IMR-90 (cell line): Measurements from ENCODE around the gene DYNLT2. TPM values are rescaled to one million over a fixed set of nuclear protein-coding genes. Genes with fewer than 3 reads are reported as not detected.
A peak's percentile ranks its signal among the peaks of the same experiment; 100 is the strongest.

ENCODE experiments used
- ATAC-seq: fragments of 200-7000 bp; cut with Tn5 transposase; 2 replicates; pipeline ENCODE4 v1.9.1; 2020; ENCODE audit warnings: low read depth, mild to moderate bottlenecking, moderate library complexity
- BruUV-seq: library from RNA; stranded (reverse); fragments of 400-500 nt; replicated peaks from 2 replicates; lab custom pipeline; 2021; lab: Mats Ljungman, UMichigan
- CTCF ChIA-PET: fragments of 300-600 bp; formaldehyde crosslinking; extraction: SDS; loops from one replicate; lab custom pipeline; 2021; ENCODE audit warnings: antibody characterized with exemption; lab: Yijun Ruan, JAX
- POLR2A ChIA-PET: fragments of 300-600 bp; sonication (Branson Sonifier 250); formaldehyde crosslinking; loops from one replicate; lab custom pipeline; 2022; ENCODE audit warnings: antibody characterized with exemption; ENCODE audit not compliant: unreplicated experiment; lab: Charles Lee
- DNase-seq: peaks from one replicate; pipeline ENCODE4 v3.0.0; 2013
- H2AFZ ChIP-seq: replicated peaks from 2 replicates; pipeline ENCODE3; 2013; ENCODE audit warnings: low read length, mild to moderate bottlenecking; ENCODE audit not compliant: poor library complexity
- H2AK5ac ChIP-seq: 2 replicates; pipeline ENCODE4 v1.6.1; 2013; ENCODE audit warnings: low read depth, low read length, inconsistent platforms
- H2AK9ac ChIP-seq: replicated peaks from 2 replicates; pipeline ENCODE3; 2013; ENCODE audit warnings: mild to moderate bottlenecking, low read depth, low read length, moderate library complexity; ENCODE audit not compliant: poor library complexity
- H2BK120ac ChIP-seq: 2 replicates; pipeline ENCODE4 v1.6.1; 2013; ENCODE audit warnings: low read depth, low read length, inconsistent platforms
- H2BK15ac ChIP-seq: 3 replicates; pipeline ENCODE4 v1.6.1; 2013; ENCODE audit warnings: low read depth, low read length, inconsistent platforms
- H2BK20ac ChIP-seq: 2 replicates; pipeline ENCODE4 v1.6.1; 2013; ENCODE audit warnings: low read depth, mild to moderate bottlenecking, inconsistent platforms, low read length, moderate library complexity
- H2BK5ac ChIP-seq: 2 replicates; pipeline ENCODE4 v1.6.1; 2013; ENCODE audit warnings: mild to moderate bottlenecking, low read depth, low read length, inconsistent platforms; ENCODE audit not compliant: poor library complexity, severe bottlenecking
- H3K14ac ChIP-seq: replicated peaks from 2 replicates; pipeline ENCODE4 v1.6.1; 2013; ENCODE audit warnings: low read depth, low read length, inconsistent platforms
- H3K18ac ChIP-seq: 2 replicates; pipeline ENCODE4 v1.6.1; 2013; ENCODE audit warnings: low read depth, low read length, control low read depth
- H3K23ac ChIP-seq: 2 replicates; pipeline ENCODE4 v1.6.1; 2013; ENCODE audit warnings: low read depth, low read length, inconsistent platforms
- H3K27ac ChIP-seq: 2 replicates; pipeline ENCODE4 v1.5.1; 2013; ENCODE audit warnings: mild to moderate bottlenecking, control low read depth, low read length; ENCODE audit not compliant: insufficient read depth
- H3K27me3 ChIP-seq: 2 replicates; pipeline ENCODE4 v1.6.1; 2013; ENCODE audit warnings: low read length; ENCODE audit not compliant: control insufficient read depth, insufficient read depth
- H3K36me3 ChIP-seq: 2 replicates; pipeline ENCODE4 v1.6.1; 2013; ENCODE audit warnings: low read length, mixed read lengths; ENCODE audit not compliant: control insufficient read depth, insufficient read depth
- H3K4ac ChIP-seq: 2 replicates; pipeline ENCODE4 v1.6.1; 2013; ENCODE audit warnings: low read depth, low read length, inconsistent platforms
- H3K4me1 ChIP-seq: 2 replicates; pipeline ENCODE4 v1.6.1; 2013; ENCODE audit warnings: low read length, mixed read lengths; ENCODE audit not compliant: control insufficient read depth, insufficient read depth
- H3K4me2 ChIP-seq: 2 replicates; pipeline ENCODE4 v1.6.1; 2013; ENCODE audit warnings: low read depth, mild to moderate bottlenecking, control low read depth, low read length, moderate library complexity
- H3K4me3 ChIP-seq: 2 replicates; pipeline ENCODE4 v1.5.1; 2013; ENCODE audit warnings: low read depth, mild to moderate bottlenecking, control low read depth, low read length, moderate library complexity; ENCODE audit not compliant: insufficient read depth
- H3K56ac ChIP-seq: 2 replicates; pipeline ENCODE4 v1.6.1; 2013; ENCODE audit warnings: low read length, inconsistent platforms; ENCODE audit not compliant: insufficient read depth; ENCODE audit errors: extremely low read depth
- H3K79me1 ChIP-seq, 2 experiments: 2 replicates each; pipeline ENCODE4 v1.6.1; 2013; ENCODE audit warnings: low read length in 2 of 2, inconsistent platforms in 1 of 2, low read depth in 1 of 2
- H3K9ac ChIP-seq: 2 replicates; pipeline ENCODE4 v1.6.1; 2013; ENCODE audit warnings: low read depth, low read length, control low read depth
- H3K9me1 ChIP-seq: 2 replicates; pipeline ENCODE4 v1.6.1; 2013; ENCODE audit warnings: low read length, inconsistent platforms; ENCODE audit not compliant: insufficient read depth
- H3K9me3 ChIP-seq: 2 replicates; pipeline ENCODE4 v1.6.1; 2013; ENCODE audit warnings: low read length; ENCODE audit not compliant: control insufficient read depth, insufficient read depth
- H4K20me1 ChIP-seq: 2 replicates; pipeline ENCODE4 v1.6.1; 2013; ENCODE audit warnings: low read length, inconsistent platforms; ENCODE audit not compliant: insufficient read depth
- H4K5ac ChIP-seq: 2 replicates; pipeline ENCODE4 v1.6.1; 2013; ENCODE audit warnings: mild to moderate bottlenecking, low read depth, low read length, control low read depth
- H4K8ac ChIP-seq, 2 experiments: 2 replicates each; pipeline ENCODE4 v1.6.1; 2013; ENCODE audit warnings: low read depth in 2 of 2, low read length in 2 of 2, control low read depth in 1 of 2, inconsistent platforms in 1 of 2
- H4K91ac ChIP-seq: 2 replicates; pipeline ENCODE4 v1.6.1; 2013; ENCODE audit warnings: low read depth, low read length, inconsistent platforms; ENCODE audit not compliant: insufficient read depth
- MAFK ChIP-seq: IDR thresholded peaks from 2 replicates; pipeline ENCODE4 v1.6.1; 2012; ENCODE audit warnings: low read depth, low read length, improper control_type of control experiment
- MAZ ChIP-seq: IDR thresholded peaks from 2 replicates; pipeline ENCODE4 v1.6.1; 2012; ENCODE audit warnings: low read depth, mild to moderate bottlenecking, low read length, improper control_type of control experiment, moderate library complexity, borderline replicate concordance
- WGBS, 2 experiments: methylation state at CpG; one replicate each; pipeline versions ENCODE4 v1.1.5 to v1.1.7; 2013; ENCODE audit warnings: missing lambda C conversion rate in 2 of 2; ENCODE audit not compliant: insufficient read length in 1 of 2; ENCODE audit errors: extremely low coverage in 2 of 2; 5-methylcytosine and 5-hydroxymethylcytosine counted together
- dilution Hi-C: fragments of 300-500 bp; cut with HindIII; formaldehyde crosslinking; loops from one replicate; pipeline ENCODE4 v1.14.3; 2018; ENCODE audit warnings: low sequenced_read_pairs; ENCODE audit not compliant: unreplicated experiment
- in situ Hi-C: fragments of 300-500 bp; cut with MboI; formaldehyde crosslinking; loops from 3 replicates; pipeline ENCODE4 v1.14.3; 2019; ENCODE audit warnings: low sequenced_read_pairs, inconsistent platforms, mixed read lengths
- intact Hi-C: fragments of 100-400 bp; cut with micrococcal nuclease; formaldehyde crosslinking; loops from 2 replicates; pipeline ENCODE4 v1.10.0; 2022
- polyA plus RNA-seq, 3 experiments: library from polyadenylated mRNA; depleted of rRNA; stranded (reverse); fragments of >200 nt; gene quantifications; 2 replicates each; pipeline ENCODE4 v1.2.3, GENCODE V29; 2012; ENCODE audit warnings: low replicate concordance in 1 of 3
- total RNA-seq: library from RNA; depleted of rRNA; stranded (reverse); fragments of >200 nt; gene quantifications from 2 replicates; pipeline ENCODE4 v1.2.3, GENCODE V29; 2012

The DYNLT2 gene
- total and polyA plus RNA-seq, 2 of the 4 experiments (the other 2 are of a cell fraction) = 0.36 to 0.44 TPM

GRCh38 chr6:169710009-169710408 lies 41.4 kb downstream of the DYNLT2 start:
- Histone ChIP-seq H4K91ac (no peak overlapping the region), H2BK5ac (no peak overlapping the region), H3K9me3 (no peaks in the 10 kb centered on the region), H3K9ac (no peak overlapping the region), H3K79me1 (peaks cover 8 to 10% of the 10 kb centered on the region in 2 experiments), H4K8ac (no peak overlapping the region), H3K27ac (no peak overlapping the region), H2BK120ac (no peak overlapping the region), H2AK9ac (no peak overlapping the region), H3K14ac (no peak overlapping the region), H3K4ac (no peak overlapping the region), H3K18ac (no peak overlapping the region), H3K4me1 (no peaks in the 10 kb centered on the region), H3K36me3 (peaks cover 36% of the 10 kb centered on the region), H3K9me1 (0 out of 2 replicates have a peak, but pooled peaks cover 3% of the 10 kb centered on the region), H3K56ac (no peak overlapping the region), H3K23ac (no peak overlapping the region), H2BK15ac (no peak overlapping the region), H3K4me3 (no peak overlapping the region), H3K27me3 (no peaks in the 10 kb centered on the region), H3K4me2 (no peak overlapping the region), H4K20me1 (0 out of 2 replicates have a peak, but pooled peaks cover 3% of the 10 kb centered on the region), H2AFZ (no peak overlapping the region), H4K5ac (no peak overlapping the region), H2AK5ac (no peak overlapping the region), H2BK20ac (no peak overlapping the region)
- no TSS peak for BruUV-seq
- TF ChIP-seq MAZ (no peak), MAFK (0 out of 2 replicates have a peak, but pooled peaks have one; percentile 5)
- WGBS, 2 experiments = no CpG with 5 or more reads among the region's 3 CpGs
- POLR2A ChIA-PET = no interaction called here
- no peak for ATAC-seq
- in situ Hi-C loops (loop anchor here (10.0 kb wide), 1 partner anchor 825 kb away; no protein-coding TSS in a partner anchor), intact Hi-C loops (no loop called here), dilution Hi-C loops (no loop called here)
- CTCF ChIA-PET = interaction anchor here (0.9 kb wide), 1 partner anchor 10 kb away, joined by 3 read pairs; no protein-coding TSS in a partner anchor
- DNase-seq = no peak
